ENCODE measurements around the gene BTBD1.

DNA sequence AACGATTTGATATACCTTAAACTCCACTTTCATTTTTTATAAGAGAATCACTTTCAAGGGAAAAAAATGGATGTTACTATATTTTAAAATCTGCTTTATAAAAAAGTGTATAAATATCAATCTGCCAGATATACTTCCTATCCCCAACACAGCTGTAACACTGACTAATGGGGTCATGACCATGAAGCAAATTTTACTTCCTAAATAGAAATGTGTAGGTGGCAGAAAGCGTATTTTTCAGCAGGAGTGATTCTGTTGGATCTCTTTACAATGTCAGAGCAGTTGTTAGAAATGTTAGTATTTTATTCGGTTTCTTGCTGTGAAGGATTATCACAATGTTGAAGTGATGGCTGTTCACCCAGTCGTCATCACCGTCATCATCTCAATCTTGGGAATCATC is 50.1 kb downstream of the BTBD1 start:
- TF ChIP-seq, protein P1, sequence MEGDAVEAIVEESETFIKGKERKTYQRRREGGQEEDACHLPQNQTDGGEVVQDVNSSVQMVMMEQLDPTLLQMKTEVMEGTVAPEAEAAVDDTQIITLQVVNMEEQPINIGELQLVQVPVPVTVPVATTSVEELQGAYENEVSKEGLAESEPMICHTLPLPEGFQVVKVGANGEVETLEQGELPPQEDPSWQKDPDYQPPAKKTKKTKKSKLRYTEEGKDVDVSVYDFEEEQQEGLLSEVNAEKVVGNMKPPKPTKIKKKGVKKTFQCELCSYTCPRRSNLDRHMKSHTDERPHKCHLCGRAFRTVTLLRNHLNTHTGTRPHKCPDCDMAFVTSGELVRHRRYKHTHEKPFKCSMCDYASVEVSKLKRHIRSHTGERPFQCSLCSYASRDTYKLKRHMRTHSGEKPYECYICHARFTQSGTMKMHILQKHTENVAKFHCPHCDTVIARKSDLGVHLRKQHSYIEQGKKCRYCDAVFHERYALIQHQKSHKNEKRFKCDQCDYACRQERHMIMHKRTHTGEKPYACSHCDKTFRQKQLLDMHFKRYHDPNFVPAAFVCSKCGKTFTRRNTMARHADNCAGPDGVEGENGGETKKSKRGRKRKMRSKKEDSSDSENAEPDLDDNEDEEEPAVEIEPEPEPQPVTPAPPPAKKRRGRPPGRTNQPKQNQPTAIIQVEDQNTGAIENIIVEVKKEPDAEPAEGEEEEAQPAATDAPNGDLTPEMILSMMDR (IDR thresholded peaks at IDR 0.05), result no peak
- TF ChIP-seq EP300 (IDR thresholded peaks at IDR 0.05) (no peak), POLR2A (IDR thresholded peaks at IDR 0.05) (no peak)
